ENCODE data around the gene INPP5D. TPM values are rescaled to one million over a fixed set of nuclear protein-coding genes. Genes with fewer than 3 reads are reported as not detected.

INPP5D gene
- total RNA-seq, 1 donor, result under 0.01 TPM

GRCh38 chr2:233227346-233227978 lies 167.3 kb downstream of the INPP5D start:
- no peaks in the 10 kb centered on the region for H3K36me3 ChIP-seq (ENCODE audit: insufficient read depth, low read length)
- no peak overlapping the region for H2AFZ ChIP-seq (ENCODE audit: low read length)
- DNase-seq (ENCODE audit: insufficient read length, low spot score, missing footprints), result no peak
- H3K27ac ChIP-seq (ENCODE audit: low read depth, low read length), result no peak overlapping the region
- H3K27me3 ChIP-seq (ENCODE audit: insufficient read depth, low read length), result peaks cover 13% of the 10 kb centered on the region
- H3K4me3 ChIP-seq (ENCODE audit: insufficient read depth, low read length), result no peak overlapping the region
- H3K9me3 ChIP-seq (ENCODE audit: low read depth, low read length), result no peaks in the 10 kb centered on the region
- H3K79me2 ChIP-seq (ENCODE audit: insufficient read depth, low read length), result no peaks in the 10 kb centered on the region
- H3K4me2 ChIP-seq (ENCODE audit: insufficient read depth, low read length), result no peak overlapping the region
- TF ChIP-seq, protein P1, sequence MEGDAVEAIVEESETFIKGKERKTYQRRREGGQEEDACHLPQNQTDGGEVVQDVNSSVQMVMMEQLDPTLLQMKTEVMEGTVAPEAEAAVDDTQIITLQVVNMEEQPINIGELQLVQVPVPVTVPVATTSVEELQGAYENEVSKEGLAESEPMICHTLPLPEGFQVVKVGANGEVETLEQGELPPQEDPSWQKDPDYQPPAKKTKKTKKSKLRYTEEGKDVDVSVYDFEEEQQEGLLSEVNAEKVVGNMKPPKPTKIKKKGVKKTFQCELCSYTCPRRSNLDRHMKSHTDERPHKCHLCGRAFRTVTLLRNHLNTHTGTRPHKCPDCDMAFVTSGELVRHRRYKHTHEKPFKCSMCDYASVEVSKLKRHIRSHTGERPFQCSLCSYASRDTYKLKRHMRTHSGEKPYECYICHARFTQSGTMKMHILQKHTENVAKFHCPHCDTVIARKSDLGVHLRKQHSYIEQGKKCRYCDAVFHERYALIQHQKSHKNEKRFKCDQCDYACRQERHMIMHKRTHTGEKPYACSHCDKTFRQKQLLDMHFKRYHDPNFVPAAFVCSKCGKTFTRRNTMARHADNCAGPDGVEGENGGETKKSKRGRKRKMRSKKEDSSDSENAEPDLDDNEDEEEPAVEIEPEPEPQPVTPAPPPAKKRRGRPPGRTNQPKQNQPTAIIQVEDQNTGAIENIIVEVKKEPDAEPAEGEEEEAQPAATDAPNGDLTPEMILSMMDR (IDR thresholded peaks at IDR 0.05; ENCODE audit: extremely low read depth, low read depth, low read length), result no peak
- no peaks in the 10 kb centered on the region for H3K4me1 ChIP-seq (ENCODE audit: insufficient read depth, low read length)
- no peaks in the 10 kb centered on the region for H4K20me1 ChIP-seq (ENCODE audit: insufficient read depth, low read length)

- Histone ChIP-seq H4K20me1 (ENCODE audit: insufficient read depth, low read length) (no peaks in the 10 kb centered on the region), H3K9me3 (ENCODE audit: low read depth, low read length) (no peaks in the 10 kb centered on the region), H3K27ac (ENCODE audit: low read depth, low read length) (no peak overlapping the region), H3K79me2 (ENCODE audit: insufficient read depth, low read length) (no peaks in the 10 kb centered on the region), H2AFZ (ENCODE audit: low read length) (no peak overlapping the region), H3K36me3 (ENCODE audit: insufficient read depth, low read length) (no peaks in the 10 kb centered on the region), H3K27me3 (ENCODE audit: insufficient read depth, low read length) (peaks cover 13% of the 10 kb centered on the region), H3K4me1 (ENCODE audit: insufficient read depth, low read length) (no peaks in the 10 kb centered on the region), H3K4me2 (ENCODE audit: insufficient read depth, low read length) (no peak overlapping the region), H3K4me3 (ENCODE audit: insufficient read depth, low read length) (no peak overlapping the region)
- TF ChIP-seq, protein P1 (IDR thresholded peaks at IDR 0.05; ENCODE audit: extremely low read depth, low read depth, low read length), result no peak
- no peak for DNase-seq (ENCODE audit: insufficient read length, low spot score, missing footprints)
Observed at GRCh38 chr2:233228376-233228775, 168.2 kb downstream of the INPP5D start.

- Histone ChIP-seq H3K27ac (ENCODE audit: low read depth, low read length) (no peak overlapping the region), H3K4me1 (ENCODE audit: insufficient read depth, low read length) (no peaks in the 10 kb centered on the region), H2AFZ (ENCODE audit: low read length) (no peak overlapping the region), H3K27me3 (ENCODE audit: insufficient read depth, low read length) (peaks cover under 1% of the 10 kb centered on the region), H3K9me3 (ENCODE audit: low read depth, low read length) (no peaks in the 10 kb centered on the region), H4K20me1 (ENCODE audit: insufficient read depth, low read length) (no peaks in the 10 kb centered on the region), H3K79me2 (ENCODE audit: insufficient read depth, low read length) (no peaks in the 10 kb centered on the region), H3K4me2 (ENCODE audit: insufficient read depth, low read length) (no peak overlapping the region), H3K36me3 (ENCODE audit: insufficient read depth, low read length) (no peaks in the 10 kb centered on the region), H3K4me3 (ENCODE audit: insufficient read depth, low read length) (no peak overlapping the region)
- TF ChIP-seq, protein P1 (IDR thresholded peaks at IDR 0.05; ENCODE audit: extremely low read depth, low read depth, low read length), result no peak
- no peak for DNase-seq (ENCODE audit: insufficient read length, low spot score, missing footprints)
Observed at GRCh38 chr2:233233618-233234230, 173.6 kb downstream of the INPP5D start.

- no peak overlapping the region for H3K4me3 ChIP-seq (ENCODE audit: insufficient read depth, low read length)
- no peaks in the 10 kb centered on the region for H3K9me3 ChIP-seq (ENCODE audit: low read depth, low read length)
- H3K79me2 ChIP-seq (ENCODE audit: insufficient read depth, low read length), result no peaks in the 10 kb centered on the region
- H3K27ac ChIP-seq (ENCODE audit: low read depth, low read length), result no peak overlapping the region
- no peak for DNase-seq (ENCODE audit: insufficient read length, low spot score, missing footprints)
- H3K27me3 ChIP-seq (ENCODE audit: insufficient read depth, low read length), result no peaks in the 10 kb centered on the region
- TF ChIP-seq, protein P1 (IDR thresholded peaks at IDR 0.05; ENCODE audit: extremely low read depth, low read depth, low read length), result no peak
- H3K4me1 ChIP-seq (ENCODE audit: insufficient read depth, low read length), result no peaks in the 10 kb centered on the region
- H4K20me1 ChIP-seq (ENCODE audit: insufficient read depth, low read length), result no peaks in the 10 kb centered on the region
- no peak overlapping the region for H3K4me2 ChIP-seq (ENCODE audit: insufficient read depth, low read length)
- H3K36me3 ChIP-seq (ENCODE audit: insufficient read depth, low read length), result no peaks in the 10 kb centered on the region
- H2AFZ ChIP-seq (ENCODE audit: low read length), result no peak overlapping the region
Observed at GRCh38 chr2:233234264-233234663, 174.1 kb downstream of the INPP5D start.
